Caco-2 (cell line): ENCODE measurements around the gene MKNK2. TPM values are rescaled to one million over a fixed set of nuclear protein-coding genes. Genes with fewer than 3 reads are reported as not detected.

ENCODE experiments used
- BruUV-seq: library from RNA; stranded (reverse); fragments of 400-500 nt; replicated peaks from 2 replicates; lab custom pipeline; 2021; lab: Mats Ljungman, UMichigan
- CTCF ChIA-PET: fragments of 300-600 bp; sonication (Branson Sonifier 250); formaldehyde crosslinking; loops from one replicate; lab custom pipeline; 2022; ENCODE audit warnings: antibody characterized with exemption; lab: Charles Lee
- POLR2A ChIA-PET: fragments of 300-600 bp; sonication (Branson Sonifier 250); formaldehyde crosslinking; loops from one replicate; lab custom pipeline; 2022; ENCODE audit warnings: antibody characterized with exemption; lab: Charles Lee
- DNase-seq, 2 experiments: peaks; one replicate each; pipeline versions ENCODE4 v3.0.0 to v3.0.0-alpha.2; 2020 to 2022
- H3K27me3 ChIP-seq: replicated peaks from 2 replicates; pipeline ENCODE4 v1.6.0; 2011; ENCODE audit warnings: low read length; ENCODE audit not compliant: control insufficient read depth, insufficient read depth
- H3K36me3 ChIP-seq: 2 replicates; pipeline ENCODE4 v1.5.1; 2011; ENCODE audit warnings: low read length; ENCODE audit not compliant: control insufficient read depth, insufficient read depth
- H3K4me1 ChIP-seq: fragments of 250-450 bp; sonication (Bioruptor Pico); 2 replicates; pipeline ENCODE4 v1.5.1; 2020; ENCODE audit warnings: mild to moderate bottlenecking
- H3K4me3 ChIP-seq: 2 replicates; pipeline ENCODE4 v1.5.1; 2011; ENCODE audit warnings: low read depth, mild to moderate bottlenecking, control low read depth, low read length
- H3K9me3 ChIP-seq: fragments of 250-450 bp; sonication (Bioruptor Pico); 2 replicates; pipeline ENCODE4 v1.5.1; 2020; ENCODE audit warnings: mild to moderate bottlenecking, moderate library complexity
- H3K27ac Mint-ChIP-seq: one replicate; pipeline ENCODE4 v1.8.0; 2022; ENCODE audit warnings: mixed read lengths; ENCODE audit not compliant: unreplicated experiment
- H3K27me3 Mint-ChIP-seq: one replicate; pipeline ENCODE4 v1.8.0; 2022; ENCODE audit warnings: mixed read lengths; ENCODE audit not compliant: insufficient read depth, unreplicated experiment
- H3K36me3 Mint-ChIP-seq: one replicate; pipeline ENCODE4 v1.8.0; 2022; ENCODE audit warnings: mild to moderate bottlenecking, mixed read lengths; ENCODE audit not compliant: insufficient read depth, unreplicated experiment
- H3K4me1 Mint-ChIP-seq: one replicate; pipeline ENCODE4 v1.8.0; 2022; ENCODE audit warnings: low read depth, mixed read lengths; ENCODE audit not compliant: unreplicated experiment
- H3K4me3 Mint-ChIP-seq: one replicate; pipeline ENCODE4 v1.8.0; 2022; ENCODE audit warnings: mild to moderate bottlenecking, moderate library complexity, mixed read lengths; ENCODE audit not compliant: unreplicated experiment
- H3K9me3 Mint-ChIP-seq: one replicate; pipeline ENCODE4 v1.8.0; 2022; ENCODE audit warnings: mixed read lengths; ENCODE audit not compliant: unreplicated experiment
- CTCF ChIP-seq, 2 experiments: fragments of 200-600 bp in 1 of 2; IDR thresholded peaks; 1 replicate in 1 of 2; 2 replicates in 1 of 2; pipeline versions ENCODE4 v1.5.1 to v1.8.0; 2011 to 2022; ENCODE audit warnings: antibody characterized with exemption in 1 of 2, control low read depth in 1 of 2, inconsistent platforms in 1 of 2, low read depth in 1 of 2, low read length in 1 of 2, mild to moderate bottlenecking in 1 of 2, moderate library complexity in 1 of 2; ENCODE audit not compliant: insufficient read depth in 1 of 2, severe bottlenecking in 1 of 2, unreplicated experiment in 1 of 2
- intact Hi-C: fragments of 100-400 bp; cut with micrococcal nuclease; formaldehyde crosslinking; loops from one replicate; pipeline ENCODE4 v1.10.0; 2022; ENCODE audit not compliant: unreplicated experiment
- total RNA-seq: library from RNA; stranded (reverse); gene quantifications from 2 replicates; pipeline ENCODE4 v1.2.3, GENCODE V29; 2022

MKNK2 gene
- total RNA-seq, 1 experiment from 2014 or later: 162 TPM

DNA sequence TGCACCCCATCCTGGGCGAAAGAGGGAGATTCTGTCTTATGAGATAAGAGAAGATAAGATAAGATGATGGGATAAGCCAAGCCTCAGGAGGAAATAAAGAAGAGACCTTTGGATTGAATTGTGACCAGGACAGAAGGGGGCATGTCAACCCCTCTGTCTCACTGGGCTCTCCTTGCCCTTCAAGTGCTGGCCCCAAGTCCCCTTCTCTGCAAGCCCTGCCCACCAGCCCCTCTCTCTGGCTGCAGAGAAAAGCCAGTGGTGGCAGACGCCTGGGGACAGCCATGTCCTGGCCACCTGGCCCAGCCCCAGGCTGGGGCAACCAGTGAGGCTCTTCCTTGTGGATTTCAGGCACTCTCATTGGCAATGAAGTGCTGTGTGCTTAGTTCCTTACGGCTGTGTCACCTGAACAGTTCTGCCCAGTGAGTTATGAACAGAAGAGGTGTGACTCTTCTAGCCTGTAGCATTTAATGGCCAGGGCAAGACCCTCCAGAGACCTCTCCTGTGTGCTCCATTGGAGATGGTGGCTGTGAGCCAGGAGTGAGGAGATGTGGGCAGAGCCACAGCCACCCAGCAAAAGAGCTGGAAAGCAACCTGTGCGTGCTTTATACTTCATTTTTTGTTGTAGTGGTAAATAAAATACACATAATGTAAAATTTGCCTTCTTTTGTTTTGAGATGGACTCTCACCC, 29.4 kb downstream of the MKNK2 start:
- Mint-ChIP-seq H3K27ac (no peak overlapping the region), H3K4me3 (no peak overlapping the region), H3K27me3 (no peaks in the 10 kb centered on the region), H3K9me3 (no peaks in the 10 kb centered on the region), H3K4me1 (no peaks in the 10 kb centered on the region), H3K36me3 (peaks cover 6% of the 10 kb centered on the region)
- H3K36me3 ChIP-seq: no peaks in the 10 kb centered on the region
- intact Hi-C loops: no loop called here
- DNase-seq: no peak
- peaks cover 4% of the 10 kb centered on the region for H3K9me3 ChIP-seq
- ChIA-PET CTCF (no interaction called here), POLR2A (no interaction called here)
- BruUV-seq: no TSS peak
- H3K4me1 ChIP-seq: peaks cover 5% of the 10 kb centered on the region
- no peak overlapping the region for H3K4me3 ChIP-seq
- TF ChIP-seq CTCF (IDR thresholded peaks at IDR 0.05; ENCODE audit: insufficient read depth in 1 of 2, low read depth in 1 of 2, low read length in 1 of 2, severe bottlenecking in 1 of 2, unreplicated experiment in 1 of 2): no peak
- H3K27me3 ChIP-seq: no peaks in the 10 kb centered on the region

GRCh38 chr19:2018752-2019151, 32.3 kb downstream of the MKNK2 start:
- no peaks in the 10 kb centered on the region for H3K27me3 ChIP-seq
- no TSS peak for BruUV-seq
- Mint-ChIP-seq H3K4me3 (no peak overlapping the region), H3K4me1 (no peaks in the 10 kb centered on the region), H3K36me3 (peaks cover 1% of the 10 kb centered on the region), H3K27me3 (no peaks in the 10 kb centered on the region), H3K9me3 (no peaks in the 10 kb centered on the region), H3K27ac (no peak overlapping the region)
- ChIA-PET CTCF (interaction anchor here (0.6 to 0.7 kb wide), 3 partner anchors 77 to 142 kb away, joined by 3 to 4 read pairs (median 3); no protein-coding TSS in a partner anchor), POLR2A (no interaction called here)
- no peaks in the 10 kb centered on the region for H3K36me3 ChIP-seq
- H3K9me3 ChIP-seq: no peaks in the 10 kb centered on the region
- peaks cover 5% of the 10 kb centered on the region for H3K4me1 ChIP-seq
- intact Hi-C loops: loop anchor here (1.0 kb wide), 1 partner anchor 51 kb away; no protein-coding TSS in a partner anchor
- no peak overlapping the region for H3K4me3 ChIP-seq
- no peak for TF ChIP-seq CTCF (IDR thresholded peaks at IDR 0.05; ENCODE audit: insufficient read depth in 1 of 2, low read depth in 1 of 2, low read length in 1 of 2, severe bottlenecking in 1 of 2, unreplicated experiment in 1 of 2)
- no peak for DNase-seq

DNA sequence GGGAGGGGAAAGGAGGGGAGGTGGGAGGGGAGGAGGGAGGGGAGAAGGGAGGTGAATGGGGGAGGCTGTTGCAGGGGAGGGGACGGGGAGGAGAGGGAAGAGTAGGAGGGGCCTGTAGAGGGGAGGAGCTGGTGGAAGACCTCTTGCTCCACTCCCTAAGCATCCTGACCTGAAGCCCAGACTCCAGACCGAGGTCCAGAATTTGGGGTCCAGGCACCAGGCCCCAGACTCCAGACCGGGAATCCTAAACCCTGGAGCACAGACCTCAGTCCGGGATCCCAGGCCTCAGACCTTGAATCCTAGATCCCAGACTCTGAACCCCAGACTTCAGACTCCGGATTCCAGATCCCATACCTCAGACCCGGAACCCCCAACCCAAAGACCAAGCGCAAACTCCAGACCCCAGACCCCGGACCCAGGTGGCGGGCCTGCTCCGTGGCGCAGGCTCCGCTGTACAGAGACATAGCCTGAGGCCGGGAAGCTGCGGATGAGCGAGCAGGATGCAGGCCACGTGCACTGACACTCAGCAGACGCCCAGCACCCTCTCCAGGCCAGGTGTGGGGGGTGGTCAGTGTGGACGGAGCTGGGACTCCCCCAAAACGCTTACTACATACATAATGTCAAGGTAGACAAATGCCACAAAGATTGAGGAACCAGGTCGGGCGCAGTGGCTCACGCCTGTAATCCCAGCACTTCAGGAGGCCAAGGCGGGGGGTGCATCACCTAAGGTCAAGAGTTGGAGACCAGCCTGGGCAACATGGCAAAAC, 34.8 kb downstream of the MKNK2 start:
- intact Hi-C loops: no loop called here
- H3K4me3 Mint-ChIP-seq: no peak overlapping the region
- no peak for TF ChIP-seq CTCF (IDR thresholded peaks at IDR 0.05; ENCODE audit: insufficient read depth in 1 of 2, low read depth in 1 of 2, low read length in 1 of 2, severe bottlenecking in 1 of 2, unreplicated experiment in 1 of 2)
- H3K4me1 Mint-ChIP-seq: no peaks in the 10 kb centered on the region
- peak overlapping the region; percentile 83 for H3K4me3 ChIP-seq
- no peaks in the 10 kb centered on the region for H3K9me3 Mint-ChIP-seq
- CTCF ChIA-PET: interaction anchor here (0.6 kb wide), 1 partner anchor 86 kb away, joined by 3 read pairs; no protein-coding TSS in a partner anchor
- no peaks in the 10 kb centered on the region for H3K27me3 Mint-ChIP-seq
- no TSS peak for BruUV-seq
- peaks cover 17% of the 10 kb centered on the region for H3K36me3 Mint-ChIP-seq
- H3K9me3 ChIP-seq: no peaks in the 10 kb centered on the region
- POLR2A ChIA-PET: interaction anchor here (0.6 kb wide), 1 partner anchor 27 kb away, joined by 3 read pairs; no protein-coding TSS in a partner anchor
- no peaks in the 10 kb centered on the region for H3K36me3 ChIP-seq
- H3K27ac Mint-ChIP-seq: no peak overlapping the region
- peak; percentile 35 to 72 for DNase-seq
- no peaks in the 10 kb centered on the region for H3K4me1 ChIP-seq
- no peaks in the 10 kb centered on the region for H3K27me3 ChIP-seq
